T-helper 2 cell treated with Interferon-gamma antibody and Interleukin-4, amounts not matched to agents 100 ng/mL and 5 ng/mL, for 36 hours (primary cell): ENCODE data around the gene STK11. TPM values are rescaled to one million over a fixed set of nuclear protein-coding genes. Genes with fewer than 3 reads are reported as not detected.
"Not testable (repeated sequence)": the region's sequence is repeated elsewhere in the genome, so short reads cannot be mapped to it uniquely, and the experiment has no call there.

Experiments used
- intact Hi-C: fragments of 100-400 bp; cut with micrococcal nuclease; formaldehyde crosslinking; loops from one replicate; pipeline ENCODE4 v1.15.1; 2023
- total RNA-seq: library from RNA; stranded (reverse); gene quantifications from 2 replicates; pipeline ENCODE4 v1.2.3, GENCODE V29; 2022

Gene STK11
- total RNA-seq, 1 donor from 2014 or later: 61.2 TPM

DNA sequence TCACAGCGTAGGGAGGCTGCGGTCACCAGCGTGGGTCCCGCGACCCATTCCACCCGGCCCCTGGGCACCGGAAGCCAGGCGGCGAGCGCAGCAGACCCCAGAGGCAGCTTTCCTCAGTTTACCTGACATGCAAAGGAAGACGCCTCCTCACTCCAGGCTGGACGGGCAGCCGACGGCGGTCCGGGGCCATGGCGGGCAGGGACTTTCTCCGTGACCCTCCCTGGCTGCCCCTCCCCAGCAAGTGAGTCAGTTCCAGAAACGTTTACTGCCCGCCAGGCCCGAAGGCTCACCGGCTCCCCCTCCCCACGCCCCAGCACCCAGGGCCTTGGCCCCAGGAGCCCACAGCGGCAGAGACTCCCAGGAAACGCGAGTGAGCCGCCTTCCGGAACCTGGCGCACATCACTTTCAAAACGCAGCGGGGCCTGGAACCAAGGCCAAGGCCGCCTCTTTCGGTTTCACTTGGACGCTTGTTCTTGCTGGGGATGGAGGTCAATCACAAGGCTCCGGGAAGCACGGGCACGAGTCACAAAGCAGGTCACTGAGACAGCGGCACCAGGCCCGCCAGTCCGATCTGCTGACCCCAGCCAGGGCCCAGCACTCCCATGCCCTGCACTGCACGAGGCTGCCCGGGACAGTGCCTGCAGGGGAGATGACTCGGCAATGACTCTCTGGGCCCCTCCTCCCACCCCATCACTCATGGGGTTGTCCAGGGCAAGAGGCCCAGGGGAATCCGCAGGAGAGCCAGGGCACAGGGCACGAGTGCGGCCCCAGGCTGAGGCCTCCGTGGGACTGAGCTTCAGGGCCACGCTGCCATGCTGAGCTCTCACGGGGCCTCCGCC is 36.8 kb upstream of the STK11 start:
- intact Hi-C loops: no loop called here

DNA sequence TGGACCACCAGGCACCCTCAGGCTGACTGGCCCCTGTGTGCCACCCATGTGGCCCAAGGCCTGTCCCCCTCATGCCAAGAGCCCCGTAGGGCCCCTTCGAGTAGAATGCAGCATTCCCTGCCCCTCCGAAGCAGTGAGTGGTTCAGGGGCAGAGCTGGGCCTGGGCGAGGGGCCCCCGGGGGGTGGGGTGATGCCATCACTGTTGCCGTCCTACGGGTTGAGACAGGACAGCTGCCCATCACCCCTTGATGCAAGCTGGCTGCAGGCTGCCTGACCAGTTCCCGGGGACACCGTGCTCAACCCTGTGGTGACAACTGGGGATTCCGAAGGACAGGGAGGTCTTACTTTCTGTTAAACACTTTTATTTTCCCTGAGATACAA is 36.2 kb upstream of the STK11 start:
- intact Hi-C loops: no loop called here

DNA sequence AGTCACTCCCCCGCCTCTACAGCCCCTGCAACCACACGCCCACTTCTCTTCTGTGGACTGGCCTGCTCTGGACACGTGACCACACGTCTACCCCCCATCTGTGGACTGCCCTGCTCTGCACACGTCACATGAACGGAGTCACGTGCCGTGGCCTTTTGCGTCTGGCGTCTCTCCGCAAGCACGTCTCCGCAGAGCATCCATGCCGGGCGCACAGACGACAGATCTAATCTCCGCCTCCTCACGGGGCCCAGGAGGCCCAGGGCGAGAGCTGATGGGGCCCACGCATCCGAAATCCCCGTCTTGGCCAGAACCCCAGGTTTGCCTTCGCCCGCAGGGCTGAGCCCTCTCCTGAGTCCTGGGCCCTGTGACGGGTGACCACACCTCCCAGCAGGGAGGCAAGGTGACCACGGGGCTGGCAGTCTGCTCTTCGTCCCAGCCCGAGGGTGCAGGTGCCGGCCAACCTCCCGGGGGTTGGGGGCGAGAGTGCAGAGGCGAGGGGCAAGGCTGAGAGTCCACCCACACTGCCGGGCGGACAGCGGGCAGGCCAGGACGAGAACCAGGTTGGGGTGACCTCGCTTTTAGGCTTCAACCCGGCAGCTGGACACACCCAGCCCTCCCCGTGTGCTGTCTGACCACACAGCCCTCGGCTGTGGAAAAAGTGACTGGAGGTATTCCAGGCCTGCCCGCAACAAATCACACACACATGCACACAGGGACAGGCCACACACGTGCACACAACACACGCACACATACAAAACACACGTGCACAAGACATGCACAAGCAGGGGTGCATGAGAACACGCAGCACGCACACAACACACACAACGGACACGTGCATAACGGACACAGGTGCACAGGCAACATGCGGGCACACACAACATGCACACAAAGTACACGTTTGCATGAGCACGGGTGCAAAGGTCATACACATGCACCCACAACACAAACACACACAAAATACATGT is 35.4 kb upstream of the STK11 start:
- intact Hi-C loops: loop anchor here (5.0 kb wide), 1 partner anchor 38 kb away; no protein-coding TSS in a partner anchor

DNA sequence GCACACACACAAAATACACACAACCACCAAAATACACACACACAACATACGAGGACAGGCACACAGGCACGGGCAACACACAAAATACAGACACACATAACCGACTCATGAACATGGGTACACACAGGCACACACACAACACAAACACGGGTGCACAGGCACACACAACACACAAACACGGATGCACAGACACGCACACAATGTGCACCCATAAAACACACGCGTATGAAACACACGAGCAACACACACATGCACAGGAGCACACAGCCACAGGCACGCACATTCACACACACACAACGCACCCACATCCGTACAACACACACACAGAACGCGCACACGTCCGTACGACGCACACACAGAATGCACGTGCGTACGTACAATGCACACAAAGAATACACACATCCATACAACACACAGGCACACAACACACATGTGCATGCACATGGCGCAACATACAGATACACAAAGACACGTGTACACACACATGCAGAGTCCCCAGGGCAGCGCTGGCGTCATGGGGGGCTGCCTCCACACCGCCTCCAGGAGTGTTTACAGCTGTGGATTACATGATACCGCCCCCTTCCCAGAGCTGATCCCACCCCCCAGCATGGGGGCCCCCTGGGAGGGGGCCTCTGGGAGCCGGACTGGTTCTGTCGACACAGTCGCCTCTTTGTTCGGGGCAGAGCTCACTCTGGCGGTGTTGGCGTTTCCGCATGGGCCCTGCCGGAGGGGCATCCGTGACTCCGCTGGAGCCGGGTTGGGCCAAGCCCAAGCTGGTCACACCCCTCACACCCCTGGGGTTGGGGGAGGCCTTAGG is 34.4 kb upstream of the STK11 start:
- intact Hi-C loops: loop anchor here (5.0 kb wide), 1 partner anchor 39 kb away; no protein-coding TSS in a partner anchor

DNA sequence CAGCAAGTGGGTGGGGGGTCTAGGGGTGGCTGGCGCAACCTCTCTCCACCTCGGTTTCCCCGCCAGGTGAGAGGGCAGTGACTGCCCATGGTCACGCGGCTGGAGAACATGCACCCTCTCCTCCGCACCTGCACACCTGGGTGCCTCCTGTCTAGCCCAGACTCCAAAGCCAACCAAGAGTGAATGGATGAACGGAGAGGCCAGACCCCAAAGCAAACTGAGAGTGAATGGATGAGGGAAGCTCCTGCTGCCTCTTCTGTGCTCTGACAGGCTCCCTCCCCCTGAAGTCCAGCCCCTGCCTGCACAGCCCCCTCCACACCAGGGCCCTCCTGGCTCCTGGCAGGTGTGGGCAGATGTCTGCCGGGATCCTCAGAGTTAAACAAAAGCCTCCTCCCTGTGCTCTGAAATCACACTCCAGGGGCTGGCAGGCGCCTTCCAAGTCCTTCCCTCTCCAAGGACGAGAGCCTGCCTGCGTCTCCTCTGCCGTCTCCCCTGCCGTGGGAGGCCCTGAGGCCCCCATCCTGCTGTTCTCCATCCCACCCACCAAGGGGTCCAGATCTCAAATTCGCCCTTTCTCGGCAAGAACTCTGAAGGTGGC is 33.7 kb upstream of the STK11 start:
- intact Hi-C loops: loop anchor here (5.0 kb wide), 1 partner anchor 40 kb away; no protein-coding TSS in a partner anchor

DNA sequence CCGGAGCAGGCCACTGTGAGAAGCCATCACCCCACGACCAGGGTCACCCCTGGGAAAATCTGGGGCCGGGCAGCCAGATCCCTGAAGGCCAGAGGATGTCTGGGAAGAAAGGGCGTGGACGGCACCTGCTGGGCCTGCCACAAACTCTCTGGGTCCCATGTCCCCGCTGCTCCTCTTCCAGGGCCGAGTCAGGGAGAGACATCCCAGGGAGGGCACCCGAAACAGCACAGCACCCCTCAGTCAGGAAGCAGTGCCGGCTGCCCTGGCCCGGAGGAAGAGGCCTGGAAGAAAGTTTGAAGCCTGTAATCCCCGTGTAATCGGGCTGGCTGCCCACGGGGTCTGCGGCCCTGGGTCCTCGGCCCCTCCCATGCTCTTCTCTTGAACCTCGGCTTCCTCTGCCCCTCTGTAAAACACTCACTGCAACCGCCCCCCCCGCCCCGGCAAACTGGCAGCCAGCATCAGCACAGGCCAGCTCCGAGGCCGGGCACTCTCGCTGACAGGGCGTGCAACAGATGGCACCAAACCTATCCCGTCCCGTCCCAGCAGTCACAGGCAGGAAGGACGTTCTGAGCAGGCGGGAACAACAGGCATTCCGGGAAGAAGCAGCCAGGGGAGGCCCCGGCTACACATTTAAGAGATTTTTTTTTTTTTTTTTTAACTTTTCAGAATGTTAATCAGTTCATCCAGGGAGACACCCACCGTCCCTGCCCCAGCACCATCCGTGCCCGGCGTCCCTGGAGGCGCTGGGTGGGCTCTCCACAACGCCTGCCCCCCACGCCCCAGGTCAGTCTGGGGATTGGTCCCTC is 33.0 kb upstream of the STK11 start:
- intact Hi-C loops: loop anchor here (5.0 kb wide), 1 partner anchor 40 kb away; no protein-coding TSS in a partner anchor

DNA sequence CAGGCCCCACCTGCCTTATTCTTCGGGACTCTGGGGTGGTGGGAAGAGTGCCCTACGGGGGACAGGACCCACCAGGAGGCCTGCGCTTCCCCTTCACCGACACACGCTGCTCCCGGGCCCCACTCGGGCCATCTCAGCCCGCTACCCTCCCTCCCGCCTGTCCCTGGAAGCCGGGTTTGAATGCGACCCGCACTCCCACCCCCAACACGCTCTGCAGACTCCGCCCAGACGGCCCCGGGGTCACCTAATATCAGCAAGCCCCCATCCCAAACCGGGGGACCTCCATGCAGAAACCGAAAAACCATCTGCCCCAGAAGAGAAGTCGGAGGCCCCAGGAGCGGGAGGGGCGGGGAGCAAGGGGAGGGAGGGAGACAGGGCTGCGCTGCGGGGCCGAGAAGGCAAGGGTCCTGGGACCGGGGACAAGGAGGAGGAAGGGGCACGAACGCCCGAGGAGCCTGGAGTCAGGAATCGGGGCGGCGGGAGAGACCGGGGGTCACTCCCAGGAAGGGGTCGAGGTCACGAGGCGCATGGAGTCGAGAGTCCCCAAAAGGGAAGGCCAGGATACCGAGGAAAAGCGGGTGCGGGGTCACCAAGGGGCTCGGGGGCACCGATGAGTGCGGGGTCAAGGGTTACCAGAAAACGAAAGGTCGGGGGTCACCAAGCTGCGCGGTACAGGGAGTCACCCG is 32.3 kb upstream of the STK11 start:
- intact Hi-C loops: loop anchor here (5.0 kb wide), 1 partner anchor 41 kb away; no protein-coding TSS in a partner anchor

DNA sequence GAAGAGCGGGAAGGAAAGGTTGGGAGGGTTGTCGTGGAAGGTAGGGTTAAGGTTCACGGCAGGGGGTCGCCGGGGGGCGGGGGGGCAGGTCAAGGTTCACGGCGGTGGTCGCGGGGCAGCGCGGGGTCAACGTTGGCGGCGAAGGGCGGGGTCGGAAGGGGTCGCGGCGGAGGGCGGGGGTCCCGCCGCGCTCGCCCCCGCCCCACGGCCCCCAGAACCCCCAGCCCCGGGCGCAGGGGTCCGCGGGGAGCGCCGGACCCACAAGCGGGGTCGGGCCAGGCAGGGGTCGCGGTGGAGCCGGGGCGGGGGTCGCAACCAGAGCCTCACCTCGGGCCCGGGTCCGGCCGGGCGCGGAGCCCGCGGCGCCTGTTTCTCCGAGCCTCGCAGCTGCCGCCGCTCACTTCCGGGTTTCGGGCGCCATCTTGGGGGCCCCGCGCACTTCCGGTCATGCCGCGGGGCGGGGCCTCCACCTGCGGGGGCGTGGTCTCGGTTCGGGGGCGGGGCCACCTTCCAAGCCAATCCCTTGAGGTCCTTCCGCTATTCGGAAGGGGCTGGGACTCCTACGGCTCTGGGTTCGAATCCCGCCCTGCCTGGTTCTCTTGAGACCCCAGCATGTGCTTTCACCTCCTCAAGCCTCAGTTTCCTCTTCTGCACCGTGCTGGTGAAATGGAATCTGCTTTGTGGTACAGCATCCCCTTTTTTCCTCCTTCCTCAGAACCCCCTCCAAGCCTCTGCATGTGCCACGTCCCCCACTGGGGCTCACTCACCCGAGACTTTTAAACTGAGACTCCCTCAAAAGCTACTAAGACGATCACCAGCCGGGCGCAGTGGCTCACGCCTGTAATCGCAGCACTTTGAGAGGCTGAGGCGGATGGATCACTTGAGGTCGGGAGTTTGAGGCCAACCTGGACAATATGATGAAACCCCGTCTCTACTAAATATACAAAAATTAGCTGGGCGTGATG is 31.5 kb upstream of the STK11 start, which contains the start of gene SBNO2:
SBNO2 (minus strand) TSS at position 424 of the 965 bp plus-strand sequence. CDS start 19,992 bp downstream, outside the sequence.
- intact Hi-C loops: loop anchor here (5.0 kb wide), 1 partner anchor 42 kb away; no protein-coding TSS in a partner anchor

DNA sequence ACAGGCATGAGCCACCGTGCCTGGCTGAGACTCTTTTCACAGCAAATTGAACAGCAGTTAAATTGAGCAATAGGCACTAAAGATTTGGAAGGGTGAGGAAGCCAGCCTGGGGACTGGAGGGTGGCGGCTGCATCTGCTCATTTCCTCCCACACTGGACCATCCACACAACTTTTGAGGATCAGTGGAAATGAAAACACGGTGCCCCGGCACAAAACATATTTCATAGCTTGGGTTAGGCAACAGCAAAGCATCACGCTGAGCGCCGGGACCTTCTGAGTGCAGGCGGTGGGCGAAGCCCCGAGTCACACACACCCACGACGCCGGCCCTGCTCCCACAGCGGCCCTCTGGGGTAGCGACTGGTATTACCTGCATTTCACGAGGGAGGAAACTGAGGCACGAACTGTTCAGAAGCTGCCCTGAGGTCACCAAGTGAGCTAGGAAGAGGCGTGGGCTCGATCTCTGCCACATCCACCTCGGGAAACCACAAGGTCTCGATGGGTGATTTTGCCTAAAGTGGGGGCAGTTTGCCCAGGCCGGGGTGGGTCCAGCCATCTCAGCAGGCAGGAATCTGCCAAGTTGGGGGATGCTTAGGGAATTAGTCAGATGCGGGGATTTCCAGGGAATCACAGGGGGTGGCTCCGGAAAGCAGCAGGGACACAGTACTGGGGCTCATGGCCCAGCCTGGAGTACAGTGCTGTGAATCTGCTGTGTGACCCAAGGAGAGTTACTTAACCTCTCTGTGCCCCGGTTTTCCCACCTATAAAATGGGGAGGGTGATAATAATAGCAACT is 28.1 kb upstream of the STK11 start:
- intact Hi-C loops: no loop called here

DNA sequence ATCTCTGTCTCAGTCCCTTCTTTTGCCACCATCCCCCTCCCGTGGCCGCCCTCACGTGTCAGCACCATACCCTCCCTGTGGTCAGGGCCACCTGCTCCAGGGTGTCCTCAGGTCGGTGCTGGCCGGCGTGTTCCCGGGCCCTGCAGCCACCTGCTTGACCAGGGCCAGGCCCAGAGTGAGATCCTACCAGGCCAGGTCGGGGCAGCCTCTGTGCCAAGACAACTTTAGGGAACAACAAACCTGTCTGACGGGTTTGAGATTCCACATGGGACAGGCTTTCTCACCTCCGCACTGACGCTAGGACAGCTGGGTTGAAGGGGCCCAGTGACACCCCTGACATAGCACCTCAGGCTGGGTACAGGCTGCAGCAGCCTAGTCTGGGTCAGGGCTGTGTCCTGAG is 24.0 kb upstream of the STK11 start:
- intact Hi-C loops: no loop called here

DNA sequence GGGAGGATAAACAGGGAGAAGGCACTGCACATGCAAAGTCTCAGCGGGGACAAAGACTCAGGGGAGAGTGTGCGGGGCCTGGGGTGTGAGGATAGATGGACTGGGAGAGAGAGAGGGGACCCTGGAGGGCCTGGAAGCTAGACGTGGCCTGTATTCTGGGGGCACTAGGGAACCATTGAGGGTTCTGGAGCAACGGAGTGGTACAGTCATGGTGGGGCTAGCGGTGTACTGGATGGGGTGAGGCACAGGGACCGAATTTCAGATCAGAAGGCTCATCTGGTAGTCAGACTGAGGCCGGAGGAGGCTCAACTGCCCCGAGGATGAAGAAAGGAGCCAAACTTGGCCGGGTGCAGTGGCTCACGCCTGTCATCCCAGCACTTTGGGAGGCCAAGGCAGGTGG is 23.5 kb upstream of the STK11 start:
- intact Hi-C loops: no loop called here

DNA sequence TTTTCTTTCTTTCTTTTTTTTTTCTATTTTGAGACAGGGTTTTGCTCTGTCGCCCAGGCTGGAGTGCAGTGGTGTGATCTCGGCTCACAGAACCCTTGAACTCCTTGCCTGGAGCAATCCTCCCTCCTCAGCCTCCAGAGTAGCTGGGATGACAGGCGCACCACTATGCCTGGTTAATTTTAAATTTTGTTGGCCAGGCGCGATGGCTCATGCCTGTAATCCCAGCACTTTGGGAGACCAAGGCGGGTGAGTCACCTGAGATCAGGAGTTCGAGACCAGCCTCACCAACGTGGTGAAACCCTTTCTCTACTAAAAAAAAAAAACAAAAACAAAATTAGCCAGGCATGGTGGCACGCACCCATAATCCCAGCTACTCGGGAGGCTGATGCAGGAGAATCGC is 22.9 kb upstream of the STK11 start:
- intact Hi-C loops: no loop called here

DNA sequence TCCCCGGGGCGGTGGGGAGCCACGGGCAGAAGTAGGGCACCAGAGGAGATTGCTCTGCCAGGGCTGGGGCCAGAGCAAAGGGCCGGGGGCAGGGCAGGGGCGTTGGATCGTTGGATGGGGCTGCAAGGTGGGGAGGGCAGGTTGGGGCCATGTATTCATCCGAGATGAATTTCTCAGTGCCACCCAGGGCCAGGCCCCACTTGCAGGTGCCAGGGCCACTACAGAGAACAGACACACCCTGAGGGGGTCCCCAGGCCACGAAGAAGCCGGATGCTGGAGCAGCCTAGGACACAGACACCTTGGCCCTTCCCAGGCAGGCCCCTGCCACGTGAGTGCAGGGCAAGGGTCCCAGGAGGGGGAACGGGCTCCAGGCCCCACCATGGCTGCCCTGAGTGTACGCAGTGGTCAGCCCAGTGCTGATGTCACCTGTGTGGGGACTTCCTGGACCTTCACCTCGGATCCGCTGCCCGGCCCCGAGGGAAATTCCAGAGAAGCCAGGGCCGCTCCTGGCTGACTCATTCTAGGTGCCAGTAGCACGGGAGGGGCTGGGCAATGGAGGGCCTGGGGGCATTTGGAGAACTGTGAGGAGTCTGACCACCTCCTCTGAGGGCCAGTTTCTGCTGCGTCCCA is 21.9 kb upstream of the STK11 start:
- intact Hi-C loops: no loop called here

DNA sequence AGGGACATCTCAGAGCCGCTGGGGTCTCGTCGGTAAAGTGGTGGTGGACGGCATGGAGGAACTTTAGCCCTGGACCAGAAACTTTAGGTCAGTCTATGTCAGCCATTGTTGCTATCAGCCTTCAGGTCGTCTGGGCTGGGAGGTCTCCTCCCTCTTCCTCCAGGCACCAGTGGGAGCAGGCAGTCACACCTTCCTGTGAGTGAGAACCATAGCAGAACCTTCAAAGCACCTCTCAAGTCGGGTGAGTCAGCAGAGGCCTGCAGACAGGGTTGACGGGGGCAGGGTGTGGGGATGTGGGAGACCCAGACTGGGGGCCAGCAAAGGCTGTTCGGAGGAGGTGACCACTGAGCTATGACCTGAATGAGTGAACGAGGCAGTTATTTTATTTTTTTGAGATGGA is 16.2 kb upstream of the STK11 start:
- intact Hi-C loops: no loop called here

DNA sequence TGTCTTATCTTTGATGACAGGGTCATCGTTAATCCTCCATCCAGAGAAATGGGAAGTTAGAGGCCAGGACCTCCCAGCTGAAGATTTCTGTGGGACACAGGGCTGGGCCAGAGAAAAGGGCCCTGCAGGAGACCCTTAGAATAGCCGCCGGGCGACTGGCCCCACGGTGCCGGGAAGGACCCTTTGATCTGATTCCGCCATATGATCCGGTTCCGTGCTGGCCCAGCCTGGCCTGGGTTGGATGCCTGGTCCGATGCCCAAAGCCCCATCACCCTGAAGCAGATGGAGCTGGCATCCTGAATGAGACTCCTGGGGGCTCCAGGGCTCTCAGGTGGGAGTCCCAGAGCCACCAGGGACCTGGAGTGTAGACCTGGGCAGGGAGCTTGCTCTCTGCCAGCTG is 6.0 kb upstream of the STK11 start:
- intact Hi-C loops: no loop called here

DNA sequence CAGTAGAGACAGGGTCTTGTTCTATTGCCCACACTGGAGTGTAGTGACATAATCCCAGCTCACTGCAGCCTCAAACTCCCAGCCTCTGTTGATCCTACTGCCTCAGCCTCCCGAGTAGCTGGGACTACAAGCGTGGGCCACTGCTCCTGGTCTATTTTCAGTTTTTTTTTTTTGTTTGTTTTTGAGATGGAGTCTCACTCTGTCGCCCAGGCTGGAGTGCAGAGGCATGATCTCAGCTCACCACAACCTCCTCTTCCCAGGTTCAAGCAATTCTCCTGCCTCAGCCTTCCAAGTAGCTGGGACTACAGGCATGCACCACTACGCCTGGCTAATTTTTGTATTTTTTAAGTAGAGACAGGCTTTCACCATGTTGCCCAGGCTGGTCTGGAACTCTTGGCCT is 5.0 kb upstream of the STK11 start:
- intact Hi-C loops: not testable (repeated sequence)
